Endothelial cell of umbilical vein (primary cell): ENCODE measurements around the gene NEBL. TPM values are rescaled to one million over a fixed set of nuclear protein-coding genes. Genes with fewer than 3 reads are reported as not detected.

Source experiments
- Bru-seq: library from RNA; stranded (reverse); fragments of 400-500 nt; gene quantifications from one replicate; lab custom pipeline; 2021; lab: Mats Ljungman, UMichigan
- BruChase-seq, 2 experiments: library from RNA; stranded (reverse); fragments of 400-500 nt; gene quantifications; one replicate each; lab custom pipeline; 2021; lab: Mats Ljungman, UMichigan
- BruUV-seq: library from RNA; stranded (reverse); fragments of 400-500 nt; replicated peaks from 2 replicates; lab custom pipeline; 2021; lab: Mats Ljungman, UMichigan
- CTCF ChIA-PET: fragments of 300-600, 350-600 bp; sonication (Branson Sonifier 250); formaldehyde crosslinking; loops from one replicate; lab custom pipeline; 2021; ENCODE audit warnings: antibody characterized with exemption, inconsistent platforms; lab: Charles Lee
- POLR2A ChIA-PET: fragments of 300-600, 350-600 bp; sonication (Branson Sonifier 250); formaldehyde crosslinking; loops from one replicate; lab custom pipeline; 2021; ENCODE audit warnings: antibody characterized with exemption, inconsistent platforms; lab: Charles Lee
- DNase-seq: peaks from one replicate; pipeline ENCODE4 v3.0.0-alpha.2; 2011; ENCODE audit warnings: low read depth, low spot score
- FAIRE-seq: peaks from 2 replicates; lab custom pipeline; 2011; peaks lifted over from hg19 to GRCh38; lab: Jason Lieb, UNC
- H2AFZ ChIP-seq: 2 replicates; pipeline ENCODE4 v1.6.0; 2012; ENCODE audit warnings: low read depth, low read length, control low read depth, inconsistent platforms
- H3K27ac ChIP-seq: 2 replicates; pipeline ENCODE4 v1.5.1; 2011; ENCODE audit warnings: low read depth, mild to moderate bottlenecking, control low read depth, low read length, moderate library complexity; ENCODE audit not compliant: insufficient read depth
- H3K27me3 ChIP-seq, 2 experiments: 2 replicates each; pipeline versions ENCODE4 v1.6.0 to v1.6.1; 2011; ENCODE audit warnings: low read length in 2 of 2, mixed read lengths in 1 of 2; ENCODE audit not compliant: control insufficient read depth in 2 of 2, insufficient read depth in 2 of 2
- H3K36me3 ChIP-seq, 2 experiments: 2 replicates in 1 of 2; 3 replicates in 1 of 2; pipeline ENCODE4 v1.5.1; 2011; ENCODE audit warnings: low read length in 2 of 2, mild to moderate bottlenecking in 1 of 2, moderate library complexity in 1 of 2; ENCODE audit not compliant: control insufficient read depth in 2 of 2, insufficient read depth in 2 of 2; ENCODE audit errors: extremely low read depth in 1 of 2
- H3K4me1 ChIP-seq: 3 replicates; pipeline ENCODE4 v1.5.1; 2011; ENCODE audit warnings: mild to moderate bottlenecking, low read length; ENCODE audit not compliant: control insufficient read depth, insufficient read depth; ENCODE audit errors: extremely low read depth
- H3K4me2 ChIP-seq: 2 replicates; pipeline ENCODE4 v1.6.1; 2011; ENCODE audit warnings: low read length, control low read depth, mixed read lengths; ENCODE audit not compliant: insufficient read depth
- H3K4me3 ChIP-seq, 3 experiments: fragments of 200-600 bp in 1 of 3; sonication (generic), shearing (Covaris generic) in 1 of 3; replicated peaks in 1 of 3; 2 replicates each; pipeline ENCODE4 v1.5.1; 2011 to 2016; ENCODE audit warnings: control low read depth in 3 of 3, low read length in 3 of 3, mild to moderate bottlenecking in 2 of 3, inconsistent platforms in 1 of 3, low read depth in 1 of 3, moderate library complexity in 1 of 3; ENCODE audit not compliant: insufficient read depth in 1 of 3
- H3K79me2 ChIP-seq: 2 replicates; pipeline ENCODE4 v1.6.0; 2012; ENCODE audit warnings: low read length, inconsistent platforms; ENCODE audit not compliant: control insufficient read depth, insufficient read depth
- H3K9ac ChIP-seq: replicated peaks from 2 replicates; pipeline ENCODE3; 2011; ENCODE audit warnings: low read length, control low read depth; ENCODE audit not compliant: insufficient read depth; ENCODE audit errors: extremely low read depth
- H3K9me1 ChIP-seq: replicated peaks from 3 replicates; pipeline ENCODE4 v1.6.0; 2011; ENCODE audit warnings: mild to moderate bottlenecking, low read length; ENCODE audit not compliant: control insufficient read depth, insufficient read depth; ENCODE audit errors: extremely low read depth
- H3K9me3 ChIP-seq: replicated peaks from 2 replicates; pipeline ENCODE4 v1.5.1; 2012; ENCODE audit warnings: low read length, inconsistent platforms; ENCODE audit not compliant: control insufficient read depth, insufficient read depth
- H4K20me1 ChIP-seq: replicated peaks from 2 replicates; pipeline ENCODE3; 2011; ENCODE audit warnings: mild to moderate bottlenecking, low read length; ENCODE audit not compliant: control insufficient read depth, insufficient read depth; ENCODE audit errors: extremely low read depth
- dilution Hi-C: fragments of 300-500 bp; cut with MboI; formaldehyde crosslinking; loops from one replicate; pipeline ENCODE4 v1.15.0; 2019; ENCODE audit warnings: low sequenced_read_pairs; ENCODE audit not compliant: extremely low pct_ligation_motif_present
- intact Hi-C: fragments of 100-400 bp; cut with micrococcal nuclease; formaldehyde crosslinking; loops from one replicate; pipeline ENCODE4 v1.10.0; 2022
- long read RNA-seq: library from polyadenylated mRNA; stranded (forward); transcript quantifications from one replicate; pipeline ENCODE4 v2.0.0, GENCODE V29; 2021
- polyA minus RNA-seq, 3 experiments: library from RNA; depleted of rRNA, polyadenylated mRNA; stranded (reverse); fragments of >200 nt; gene quantifications; 1 replicate in 1 of 3; 2 replicates in 2 of 3; pipeline ENCODE4 v1.2.3, GENCODE V29; 2011
- polyA plus RNA-seq, 4 experiments: library from polyadenylated mRNA; depleted of rRNA in 3 of 4; stranded (reverse) in 3 of 4; unstranded in 1 of 4; fragments of >200 nt; gene quantifications; 2 replicates each; pipeline versions ENCODE4 v1.2.1 to v1.2.3, GENCODE V29; 2011 to 2012; ENCODE audit warnings: missing spikeins in 1 of 4
- total RNA-seq: library from RNA; stranded (reverse); gene quantifications from 2 replicates; pipeline ENCODE4 v1.2.3, GENCODE V29; 2021
- TF ChIP-seq, protein P1 (sequence below): IDR thresholded peaks from 2 replicates; pipeline ENCODE4 v1.6.1; 2011; ENCODE audit not compliant: insufficient read depth, insufficient read length

Gene NEBL, protein sequence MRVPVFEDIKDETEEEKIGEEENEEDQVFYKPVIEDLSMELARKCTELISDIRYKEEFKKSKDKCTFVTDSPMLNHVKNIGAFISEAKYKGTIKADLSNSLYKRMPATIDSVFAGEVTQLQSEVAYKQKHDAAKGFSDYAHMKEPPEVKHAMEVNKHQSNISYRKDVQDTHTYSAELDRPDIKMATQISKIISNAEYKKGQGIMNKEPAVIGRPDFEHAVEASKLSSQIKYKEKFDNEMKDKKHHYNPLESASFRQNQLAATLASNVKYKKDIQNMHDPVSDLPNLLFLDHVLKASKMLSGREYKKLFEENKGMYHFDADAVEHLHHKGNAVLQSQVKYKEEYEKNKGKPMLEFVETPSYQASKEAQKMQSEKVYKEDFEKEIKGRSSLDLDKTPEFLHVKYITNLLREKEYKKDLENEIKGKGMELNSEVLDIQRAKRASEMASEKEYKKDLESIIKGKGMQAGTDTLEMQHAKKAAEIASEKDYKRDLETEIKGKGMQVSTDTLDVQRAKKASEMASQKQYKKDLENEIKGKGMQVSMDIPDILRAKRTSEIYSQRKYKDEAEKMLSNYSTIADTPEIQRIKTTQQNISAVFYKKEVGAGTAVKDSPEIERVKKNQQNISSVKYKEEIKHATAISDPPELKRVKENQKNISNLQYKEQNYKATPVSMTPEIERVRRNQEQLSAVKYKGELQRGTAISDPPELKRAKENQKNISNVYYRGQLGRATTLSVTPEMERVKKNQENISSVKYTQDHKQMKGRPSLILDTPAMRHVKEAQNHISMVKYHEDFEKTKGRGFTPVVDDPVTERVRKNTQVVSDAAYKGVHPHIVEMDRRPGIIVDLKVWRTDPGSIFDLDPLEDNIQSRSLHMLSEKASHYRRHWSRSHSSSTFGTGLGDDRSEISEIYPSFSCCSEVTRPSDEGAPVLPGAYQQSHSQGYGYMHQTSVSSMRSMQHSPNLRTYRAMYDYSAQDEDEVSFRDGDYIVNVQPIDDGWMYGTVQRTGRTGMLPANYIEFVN
- 0.66 and 0.83 TPM in 2 replicates for total RNA-seq
- polyA plus RNA-seq, result 0.17 and 4.3 TPM in 2 replicates
- 0.17 and 0.30 TPM in 2 replicates for polyA plus RNA-seq (2011; cell fraction: cytosol; rRNA removed)
- 0.85 and 1.8 TPM in 2 replicates for polyA plus RNA-seq (2011; cell fraction: nucleus; rRNA removed)
- polyA plus RNA-seq (2012), result 0.46 and 1.1 TPM in 2 replicates
- polyA minus RNA-seq, result 0.57 and 1.7 TPM in 2 replicates
- polyA minus RNA-seq (2011; cell fraction: cytosol; rRNA and poly(A)+ RNA removed), result not detected
- 0.63 and 1.0 TPM in 2 replicates for polyA minus RNA-seq (2011; cell fraction: nucleus; rRNA and poly(A)+ RNA removed)
- Bru-seq, nascent RNA, result percentile 24 among the genes with signal in this experiment
- percentile 22 among the genes with signal in this experiment for BruChase-seq, experiment 1, labeled RNA remaining after a 6-hour chase
- percentile 28 among the genes with signal in this experiment for BruChase-seq, experiment 2, labeled RNA remaining after a 2-hour chase
- long read RNA-seq, result 0 reads

DNA sequence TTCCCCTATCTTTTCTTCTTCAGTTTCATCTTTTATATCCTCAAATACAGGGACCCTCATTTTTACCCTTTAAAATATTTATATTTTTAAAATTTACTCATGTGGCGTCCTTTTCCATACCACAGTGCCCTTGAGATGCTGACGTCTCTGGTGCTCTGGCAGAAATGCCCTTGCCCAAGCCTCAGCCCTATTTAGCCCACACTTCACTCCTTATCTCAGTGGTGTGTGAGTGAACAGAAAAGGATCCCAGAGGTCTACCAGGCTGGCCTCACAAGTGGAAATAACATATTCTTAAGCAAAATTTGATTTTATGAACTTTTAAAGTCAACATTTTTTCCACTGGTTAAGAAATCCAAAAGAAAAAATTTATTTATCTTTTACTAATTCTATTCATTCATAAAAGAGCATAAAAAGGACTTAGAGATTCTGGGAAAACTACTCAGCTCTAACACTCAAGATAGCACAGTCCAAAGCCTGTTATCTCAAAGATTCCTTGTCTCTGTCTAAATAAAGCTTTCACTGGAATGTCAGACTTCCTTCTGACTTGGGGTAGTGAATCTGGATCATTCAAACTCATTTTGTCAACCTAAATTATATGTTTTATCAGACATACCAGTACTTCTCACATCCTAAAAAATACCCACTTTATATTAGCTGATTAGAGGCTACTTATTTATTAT, at the start of gene NEBL:
NEBL (minus strand) TSS at position 166 of the 680 bp plus-strand sequence; CDS start at position 60, 106 bp downstream.
- Histone ChIP-seq H3K9me1 (no peaks in the 10 kb centered on the region), H3K36me3 (no peaks in the 10 kb centered on the region), H3K79me2 (no peaks in the 10 kb centered on the region), H2AFZ (no peak within 1 kb of the TSS), H3K9me3 (no peaks in the 10 kb centered on the region), H3K27me3 (peaks cover 0 to 2% of the 10 kb centered on the region in 2 experiments), H3K9ac (no peak within 1 kb of the TSS), H3K4me1 (no peaks in the 10 kb centered on the region), H3K4me2 (no peak within 1 kb of the TSS), H3K27ac (no peak within 1 kb of the TSS), H3K4me3 (no peak within 1 kb of the TSS), H4K20me1 (no peaks in the 10 kb centered on the region)
- DNase-seq (no peak), FAIRE-seq (no peak)
- ChIA-PET POLR2A (no interaction called here), CTCF (no interaction called here)
- TF ChIP-seq, protein P1, sequence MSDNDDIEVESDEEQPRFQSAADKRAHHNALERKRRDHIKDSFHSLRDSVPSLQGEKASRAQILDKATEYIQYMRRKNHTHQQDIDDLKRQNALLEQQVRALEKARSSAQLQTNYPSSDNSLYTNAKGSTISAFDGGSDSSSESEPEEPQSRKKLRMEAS, result no peak
- intact Hi-C loops (no loop called here), dilution Hi-C loops (no loop called here)
- BruUV-seq, result no TSS peak
